ENCODE measurements around the gene CRYGN. TPM values are rescaled to one million over a fixed set of nuclear protein-coding genes. Genes with fewer than 3 reads are reported as not detected.
A peak's percentile ranks its signal among the peaks of the same experiment; 100 is the strongest.

The CRYGN gene
- total RNA-seq, 1 donor from 2014 or later, result 0.43 TPM

DNA sequence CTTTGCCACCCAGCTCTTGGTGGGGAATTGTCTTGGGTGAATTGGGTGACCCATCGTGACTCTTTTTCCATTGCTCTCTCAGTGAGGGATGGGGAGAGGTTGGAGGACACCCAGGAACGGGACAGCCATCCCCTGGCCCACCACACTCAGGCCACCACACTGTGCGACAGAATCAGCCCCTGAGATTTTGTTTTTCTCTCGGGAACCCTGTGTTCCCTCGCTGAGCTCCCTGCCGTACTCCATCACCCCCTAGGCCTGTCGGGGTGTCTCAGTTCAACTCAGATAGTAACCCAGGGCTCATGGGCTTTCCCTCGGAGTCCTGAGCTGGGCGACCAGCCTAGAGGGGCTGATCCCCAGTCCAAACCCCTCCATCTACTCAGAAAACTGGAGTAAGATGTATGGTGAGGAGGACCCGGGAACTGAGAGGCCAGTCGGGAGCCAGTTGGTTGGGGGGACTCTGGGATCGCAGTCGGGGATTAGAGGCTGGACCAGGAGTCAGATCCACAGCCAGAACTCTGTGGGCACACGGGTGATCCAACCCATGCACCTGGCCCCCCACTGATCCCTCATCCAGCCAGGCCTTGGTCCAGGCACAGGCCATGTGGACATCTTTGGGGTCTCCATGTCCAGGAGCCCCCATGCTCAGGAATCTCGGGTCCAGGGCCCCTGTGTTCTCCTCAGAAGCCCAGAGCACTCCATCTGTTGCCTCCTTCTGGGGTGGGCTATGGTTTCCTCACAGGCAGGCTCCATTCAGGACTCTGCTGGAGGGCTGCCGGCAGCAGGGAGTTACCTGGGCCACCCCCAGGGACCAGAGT is 9.3 kb downstream of the CRYGN start:
- ATAC-seq (ENCODE audit: poor library complexity), result no peak

GRCh38 chr7:151429560-151430331 is 10.2 kb downstream of the CRYGN start:
- no peak for DNase-seq
- no peak for ATAC-seq (ENCODE audit: poor library complexity)
- intact Hi-C loops (cut with DNase I), result no loop called here

More for the DNA sequence above, 9.3 kb downstream of the CRYGN start:
- intact Hi-C loops (cut with DNase I), result no loop called here
- DNase-seq, result no peak

GRCh38 chr7:151429237-151429559 is 10.7 kb downstream of the CRYGN start:
- intact Hi-C loops (cut with DNase I), result no loop called here
- ATAC-seq (ENCODE audit: poor library complexity) (no peak), DNase-seq (no peak)

DNA sequence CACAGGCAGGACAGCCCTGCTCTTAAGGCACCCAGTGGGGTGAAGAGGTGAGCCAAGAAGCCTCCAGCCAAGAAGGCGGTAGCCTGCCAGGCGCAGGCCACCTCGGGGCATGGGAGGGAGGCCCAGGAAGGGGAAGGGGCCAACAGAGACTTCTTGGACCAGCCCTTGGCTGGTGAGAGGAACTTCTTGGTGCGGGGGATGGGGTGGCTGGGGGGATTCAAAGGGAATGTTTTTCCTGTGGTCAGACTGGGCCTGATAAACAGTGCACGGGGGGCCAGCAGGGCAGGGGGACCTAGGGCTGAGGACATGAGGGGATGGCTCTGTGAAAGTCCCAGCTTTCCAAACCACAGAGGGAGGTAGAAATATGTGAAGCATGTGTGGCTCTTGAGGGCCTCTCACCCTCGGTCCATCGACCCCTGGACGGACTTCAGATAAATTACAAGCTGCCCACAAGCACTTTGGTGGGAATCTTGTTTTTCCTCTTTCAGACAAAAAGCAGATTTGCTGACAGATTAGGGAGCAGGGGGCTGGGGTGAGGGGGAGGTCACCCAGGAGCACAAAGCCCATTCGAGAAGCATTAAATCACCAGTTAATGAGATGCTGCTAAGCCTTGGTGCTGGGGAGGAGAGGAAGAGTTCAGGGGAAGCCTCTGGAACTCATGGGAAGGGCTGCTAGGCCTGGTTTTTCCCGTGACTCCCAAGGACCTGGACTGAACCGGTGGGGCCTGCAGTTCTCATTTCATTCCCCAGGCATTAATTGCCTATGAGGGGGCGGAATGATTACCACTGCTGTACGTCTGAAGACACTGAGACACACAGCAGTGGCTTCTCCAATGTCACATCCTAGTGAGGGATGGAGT is 11.3 kb downstream of the CRYGN start:
- intact Hi-C loops (cut with DNase I), result no loop called here
- ATAC-seq (ENCODE audit: poor library complexity) (no peak), DNase-seq (no peak)

- DNase-seq, result no peak
- intact Hi-C loops (cut with DNase I), result no loop called here
- no peak for ATAC-seq (ENCODE audit: poor library complexity)
Measured at GRCh38 chr7:151427705-151428377, 12.1 kb downstream of the CRYGN start.

- no peak for ATAC-seq (ENCODE audit: poor library complexity)
- DNase-seq, result no peak
- intact Hi-C loops (cut with DNase I), result no loop called here
Measured at GRCh38 chr7:151426904-151427704, 12.8 kb downstream of the CRYGN start.

- peak; percentile 70 for ATAC-seq (ENCODE audit: poor library complexity)
- DNase-seq, result peak; percentile 79
- intact Hi-C loops (cut with DNase I), result no loop called here
Measured at GRCh38 chr7:151426441-151426903, 13.5 kb downstream of the CRYGN start.

- no peak for DNase-seq
- peak; percentile 74 for ATAC-seq (ENCODE audit: poor library complexity)
- intact Hi-C loops (cut with DNase I), result no loop called here
Measured at GRCh38 chr7:151425670-151426440, 14.1 kb downstream of the CRYGN start.

GRCh38 chr7:151424799-151425198 is 15.1 kb downstream of the CRYGN start:
- ATAC-seq (ENCODE audit: poor library complexity), result no peak
- DNase-seq, result no peak
- intact Hi-C loops (cut with DNase I), result no loop called here

- DNase-seq, result no peak
- intact Hi-C loops (cut with DNase I), result no loop called here
- ATAC-seq (ENCODE audit: poor library complexity), result no peak
Measured at GRCh38 chr7:151423936-151424335, 16.0 kb downstream of the CRYGN start.

DNA sequence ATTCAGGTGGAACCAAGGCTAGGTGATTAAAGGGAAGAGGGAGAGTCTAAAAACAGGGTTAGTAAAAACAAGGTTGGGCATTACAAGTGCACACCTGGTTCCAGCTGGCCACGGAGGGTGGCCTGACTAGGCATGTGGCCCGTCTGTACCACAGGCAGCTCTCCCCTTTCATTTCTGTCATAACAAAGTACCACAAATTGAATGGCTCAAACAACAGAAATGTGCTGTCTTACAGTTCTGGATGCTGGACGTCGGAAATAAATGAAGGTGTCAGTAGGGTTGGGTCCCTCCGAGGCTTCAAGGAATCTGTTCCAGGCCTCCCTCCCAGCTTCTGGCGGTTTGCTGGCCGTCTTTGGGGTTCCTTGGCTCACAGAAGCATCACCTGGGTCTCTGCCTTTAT is 16.7 kb downstream of the CRYGN start:
- DNase-seq (no peak), ATAC-seq (ENCODE audit: poor library complexity) (no peak)
- intact Hi-C loops (cut with DNase I), result no loop called here

GRCh38 chr7:151422212-151422611 is 17.7 kb downstream of the CRYGN start:
- no peak for ATAC-seq (ENCODE audit: poor library complexity)

DNA sequence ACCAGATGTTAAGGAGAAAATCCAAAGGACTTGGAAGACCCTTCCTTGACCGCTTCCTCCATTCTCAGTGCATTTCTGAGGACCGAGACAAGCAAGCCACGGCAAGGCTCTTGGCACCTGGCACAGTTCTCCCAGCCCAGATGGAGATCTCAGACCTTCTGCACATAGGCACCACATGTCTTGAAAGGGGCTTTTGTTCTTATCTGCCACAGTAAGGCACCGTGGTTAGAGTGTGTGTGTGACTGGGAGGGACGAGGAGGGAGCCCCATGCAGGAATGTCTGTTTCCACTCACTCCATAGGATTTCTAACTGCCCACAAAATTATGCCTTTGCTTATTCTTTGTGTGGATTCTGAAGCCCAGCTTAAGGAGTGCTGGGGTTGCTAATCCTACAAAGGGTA is 19.8 kb downstream of the CRYGN start:
- intact Hi-C loops (cut with DNase I), result no loop called here
- DNase-seq, result no peak
- ATAC-seq (ENCODE audit: poor library complexity), result no peak

More at GRCh38 chr7:151422212-151422611, 17.7 kb downstream of the CRYGN start:
- intact Hi-C loops (cut with DNase I), result no loop called here
- DNase-seq, result no peak

- DNase-seq (no peak), ATAC-seq (ENCODE audit: poor library complexity) (peak; percentile 12)
- intact Hi-C loops (cut with DNase I), result no loop called here
Measured at GRCh38 chr7:151416941-151417315, 23.0 kb downstream of the CRYGN start.

GRCh38 chr7:151416112-151416940 is 23.6 kb downstream of the CRYGN start:
- ATAC-seq (ENCODE audit: poor library complexity) (no peak), DNase-seq (no peak)
- intact Hi-C loops (cut with DNase I), result no loop called here

- intact Hi-C loops (cut with DNase I), result no loop called here
- ATAC-seq (ENCODE audit: poor library complexity) (no peak), DNase-seq (no peak)
Measured at GRCh38 chr7:151415375-151416105, 24.4 kb downstream of the CRYGN start.

All from Right ventricle myocardium superior (tissue), 1 donor.